ENCODE data around the gene ZNF83.
"Not testable (repeated sequence)": the region's sequence is repeated elsewhere in the genome, so short reads cannot be mapped to it uniquely, and the experiment has no call there.

ZNF83 gene

GRCh38 chr19:52638601-52639000 is 446 bp upstream of the ZNF83 start:
- DNase-seq = no peak

- DNase-seq = no peak
Observed at GRCh38 chr19:52635786-52636570, 2.2 kb downstream of the ZNF83 start.

GRCh38 chr19:52627441-52627840 is 10.7 kb downstream of the ZNF83 start:
- DNase-seq = not testable (repeated sequence)

DNA sequence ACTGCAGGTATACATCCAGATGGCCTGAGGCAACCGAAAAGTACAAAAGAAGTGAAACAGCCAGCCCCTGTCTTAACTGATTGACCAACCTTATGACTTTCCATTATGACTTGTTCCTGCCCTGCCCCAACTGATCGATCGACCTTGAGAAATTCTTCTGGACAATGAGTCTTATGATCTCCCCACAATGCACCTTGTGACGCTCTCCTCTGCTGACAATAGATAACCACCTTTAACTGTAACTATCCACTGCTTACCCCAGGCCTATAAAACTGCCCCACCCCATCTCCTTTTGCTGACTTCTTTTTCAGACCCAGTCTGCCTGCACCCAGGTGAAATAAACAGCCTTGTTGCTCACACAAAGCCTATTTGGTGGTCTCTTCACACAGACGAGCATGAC is 11.2 kb downstream of the ZNF83 start:
- DNase-seq = no peak

- no peak for DNase-seq
Observed at GRCh38 chr19:52622261-52622660, 15.9 kb downstream of the ZNF83 start.

DNA sequence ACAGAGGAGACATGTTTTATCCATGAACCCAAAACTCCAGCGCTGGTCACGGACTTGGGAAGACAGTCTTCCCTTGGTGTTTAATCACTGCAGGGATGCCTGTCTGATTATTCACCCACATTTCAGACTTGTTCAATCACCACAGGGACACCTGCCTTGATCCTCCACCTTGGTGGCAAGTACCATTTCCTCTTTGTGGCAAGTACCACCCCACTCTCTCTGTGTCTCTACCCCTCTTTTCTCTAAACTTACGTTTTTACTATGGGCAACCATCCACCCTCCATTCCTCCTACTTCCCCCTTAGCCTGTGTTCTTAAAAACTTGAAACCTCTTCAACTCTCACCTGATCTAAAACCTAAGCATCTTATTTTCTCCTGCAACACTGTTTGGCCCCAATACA is 16.8 kb downstream of the ZNF83 start:
- DNase-seq = no peak

DNA sequence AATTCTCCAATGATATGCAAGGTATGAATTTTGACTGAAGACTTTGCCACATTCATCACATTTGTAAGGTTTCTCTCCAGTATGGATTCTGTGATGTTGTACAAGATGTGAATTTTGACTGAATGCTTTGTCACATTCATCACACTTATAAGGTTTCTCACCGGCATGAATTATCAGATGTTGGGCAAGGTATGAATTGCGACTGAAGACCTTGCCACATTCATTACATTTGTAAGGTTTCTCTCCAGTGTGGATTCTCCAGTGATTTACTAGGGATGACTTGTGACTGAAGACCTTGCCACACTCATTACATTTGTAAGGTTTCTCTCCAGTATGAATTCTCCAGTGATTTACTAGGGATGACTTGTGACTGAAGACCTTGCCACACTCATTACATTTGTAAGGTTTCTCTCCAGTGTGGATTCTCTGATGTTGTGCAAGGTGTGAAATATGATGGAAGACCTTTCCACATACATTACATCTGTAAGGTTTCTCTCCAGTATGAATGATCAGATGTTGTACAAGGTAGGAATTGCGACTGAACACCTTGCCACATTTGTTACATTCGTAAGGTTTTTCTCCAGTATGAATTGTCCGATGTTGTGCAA is 24.8 kb downstream of the ZNF83 start:
- DNase-seq = no peak

DNA sequence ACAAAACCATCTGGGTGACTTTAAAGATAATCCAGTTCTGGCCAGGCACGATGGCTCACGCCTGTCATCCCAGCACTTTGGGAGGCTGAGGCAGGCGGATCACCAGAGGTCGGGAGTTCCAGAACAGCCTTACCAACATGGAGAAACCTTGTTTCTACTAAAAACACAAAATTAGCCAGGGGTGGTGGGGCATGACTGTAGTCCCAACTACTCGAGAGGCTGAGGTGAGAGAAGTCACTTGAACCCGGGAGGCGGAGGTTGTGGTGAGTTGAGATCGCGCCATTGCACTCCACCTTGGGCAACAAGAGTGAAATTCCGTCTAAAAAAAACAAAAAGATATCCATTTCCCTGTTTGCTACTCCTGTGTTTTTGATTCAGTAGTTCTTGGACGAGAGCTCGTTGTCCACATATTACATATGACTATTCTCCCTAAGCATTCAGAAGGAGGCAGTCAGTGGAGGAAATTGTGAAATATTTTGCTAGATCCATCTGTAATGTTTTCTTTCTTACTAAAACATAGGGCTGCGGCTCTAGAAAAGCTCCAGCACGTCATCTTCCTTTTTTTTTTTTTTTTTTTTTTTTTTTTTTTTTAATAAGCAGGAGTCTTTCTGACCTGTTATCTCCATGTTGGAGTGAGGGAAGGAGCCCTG is 34.5 kb downstream of the ZNF83 start:
- no peak for DNase-seq

DNA sequence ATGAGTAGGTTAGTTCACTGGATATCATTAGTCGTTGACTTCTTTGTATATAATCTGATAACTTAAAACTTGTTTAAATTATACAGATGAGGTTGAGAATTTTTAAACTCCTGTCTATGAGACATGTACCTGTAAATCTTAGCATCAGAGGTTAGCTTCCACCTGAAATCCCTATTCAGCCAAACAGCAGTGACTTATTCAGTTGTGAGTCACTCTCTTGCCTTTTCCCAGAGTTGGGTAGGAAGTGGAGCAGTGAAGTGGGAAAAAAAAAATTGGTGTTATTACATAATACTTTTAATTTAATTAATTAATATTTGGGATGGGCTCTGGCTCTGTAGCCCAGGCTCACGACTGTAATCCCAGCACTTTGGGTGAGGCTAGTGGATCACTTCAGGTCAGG is 35.2 kb downstream of the ZNF83 start:
- no peak for DNase-seq

DNA sequence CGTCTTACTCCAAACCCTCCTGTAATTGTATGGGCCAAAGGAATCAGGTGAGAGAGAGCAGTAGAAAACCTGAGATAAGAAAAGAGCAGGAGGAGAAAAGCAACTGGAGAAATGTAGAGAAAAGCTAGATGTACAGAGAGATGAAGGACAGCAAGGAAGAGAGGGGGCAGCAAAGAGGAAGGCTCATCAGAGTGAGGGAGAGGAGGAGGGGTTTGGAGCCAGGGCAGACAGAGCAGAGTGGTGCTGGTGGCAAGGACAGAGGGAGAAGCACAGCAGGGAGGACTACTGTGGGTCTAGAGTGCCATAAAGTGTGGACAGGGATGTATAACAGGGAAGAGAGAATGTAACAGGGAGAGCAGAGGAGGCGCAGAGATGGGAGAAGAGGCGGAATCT is 36.2 kb downstream of the ZNF83 start:
- DNase-seq = not testable (repeated sequence)

DNA sequence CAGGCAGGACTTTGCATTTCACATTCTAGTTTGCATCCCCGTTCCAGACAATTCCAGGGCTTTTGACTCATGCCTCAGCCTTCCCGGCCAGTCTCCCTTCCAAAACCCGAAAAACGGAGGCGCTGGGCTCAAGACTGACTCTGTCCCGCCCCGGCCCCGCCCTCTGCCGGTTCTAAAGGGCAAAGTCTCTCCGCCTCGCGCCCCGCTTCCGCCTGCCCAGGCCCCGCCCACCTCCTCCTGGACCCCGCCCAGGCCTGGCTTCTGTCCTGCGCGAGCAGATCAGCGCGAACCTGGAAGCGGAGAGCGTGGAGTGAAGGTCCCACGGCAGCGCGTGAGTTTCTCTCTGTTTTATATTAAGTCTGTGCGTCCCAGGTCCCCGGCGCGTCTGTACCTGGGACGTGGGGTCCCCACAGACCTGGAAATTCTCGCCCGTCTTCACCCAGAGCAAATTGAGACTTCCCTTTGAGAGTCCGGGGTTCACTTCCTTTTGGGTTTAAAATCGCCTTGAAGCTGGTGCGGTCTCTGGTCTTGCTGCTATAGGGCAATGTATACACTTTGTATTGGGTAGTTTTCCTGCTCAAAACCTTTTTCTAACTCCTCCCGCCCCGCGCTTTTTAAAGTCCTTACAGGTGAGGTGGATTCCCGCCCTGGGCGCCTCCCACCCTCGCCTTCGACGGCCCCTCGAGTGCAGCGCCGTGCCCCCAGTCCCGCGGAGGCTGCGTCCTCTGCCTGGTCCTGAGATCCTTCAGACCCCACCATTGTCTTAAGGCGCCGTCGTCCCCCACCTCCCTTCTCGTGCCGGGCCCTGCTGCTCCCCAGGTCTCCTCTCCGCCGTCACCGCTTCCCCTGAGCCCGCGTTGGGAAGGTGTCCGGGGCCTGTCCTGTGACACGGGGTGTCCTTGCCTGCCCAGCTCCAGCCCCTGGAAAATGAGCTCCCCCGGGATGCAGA is 36.9 kb downstream of the ZNF83 start:
- no peak for DNase-seq

- DNase-seq = no peak
Observed at GRCh38 chr19:52600639-52601024, 37.5 kb downstream of the ZNF83 start.

DNA sequence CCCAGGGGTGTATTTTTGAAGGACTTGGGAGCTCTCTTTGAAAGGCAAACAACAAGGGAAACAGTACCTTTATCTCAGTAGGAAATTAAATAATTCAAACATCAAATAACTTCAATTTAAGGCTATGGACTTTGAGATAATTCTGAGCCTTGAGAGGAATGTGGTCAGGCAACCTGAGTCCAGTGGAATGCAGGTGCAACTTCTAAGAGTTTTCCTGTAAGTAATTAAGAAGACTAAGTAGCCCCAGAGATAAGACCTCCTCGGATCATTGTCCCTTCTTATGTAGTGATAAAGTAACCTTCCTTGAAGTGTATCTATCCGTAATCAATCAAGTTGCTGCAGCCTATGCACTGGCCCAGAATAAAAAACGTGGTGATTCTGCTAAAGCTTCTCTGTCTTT is 38.9 kb downstream of the ZNF83 start:
- no peak for DNase-seq

DNA sequence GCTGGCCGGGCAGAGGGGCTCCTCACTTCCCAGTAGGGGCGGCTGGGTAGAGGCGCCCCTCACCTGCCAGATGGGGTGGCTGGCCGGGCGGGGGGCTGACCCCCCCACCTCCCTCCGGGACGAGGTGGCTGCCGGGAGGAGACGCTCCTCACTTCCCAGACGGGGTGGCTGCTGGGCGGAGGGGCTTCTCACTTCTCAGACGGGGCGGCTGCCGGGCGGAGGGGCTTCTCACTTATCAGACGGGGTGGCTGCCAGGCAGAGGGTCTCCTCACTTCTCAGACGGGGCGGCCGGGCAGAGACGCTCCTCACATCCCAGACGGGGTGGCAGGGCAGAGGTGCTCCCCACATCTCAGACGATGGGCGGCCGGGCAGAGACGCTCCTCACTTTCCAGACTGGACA is 44.7 kb downstream of the ZNF83 start:
- not testable (repeated sequence) for DNase-seq

DNA sequence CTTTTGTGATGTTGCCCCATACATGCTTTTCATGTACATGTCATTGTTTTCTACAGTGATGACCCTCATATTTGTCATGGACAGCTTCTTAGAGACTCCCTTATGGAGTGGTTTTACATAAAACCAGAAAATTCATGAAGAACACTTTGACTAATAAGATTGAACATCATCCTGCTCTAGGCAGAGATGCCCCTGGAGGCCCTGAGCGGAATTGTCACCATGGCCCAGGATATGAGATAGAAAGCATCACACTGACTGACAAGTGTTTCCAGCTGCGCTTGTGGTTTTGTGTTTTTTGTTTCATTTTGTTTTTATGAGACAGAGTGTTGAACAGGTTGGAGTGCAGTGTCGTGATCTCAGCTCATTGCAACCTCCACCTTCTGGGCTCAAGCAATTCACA is 45.9 kb downstream of the ZNF83 start:
- no peak for DNase-seq

- no peak for DNase-seq
Observed at GRCh38 chr19:52590728-52591127, 47.4 kb downstream of the ZNF83 start.

DNA sequence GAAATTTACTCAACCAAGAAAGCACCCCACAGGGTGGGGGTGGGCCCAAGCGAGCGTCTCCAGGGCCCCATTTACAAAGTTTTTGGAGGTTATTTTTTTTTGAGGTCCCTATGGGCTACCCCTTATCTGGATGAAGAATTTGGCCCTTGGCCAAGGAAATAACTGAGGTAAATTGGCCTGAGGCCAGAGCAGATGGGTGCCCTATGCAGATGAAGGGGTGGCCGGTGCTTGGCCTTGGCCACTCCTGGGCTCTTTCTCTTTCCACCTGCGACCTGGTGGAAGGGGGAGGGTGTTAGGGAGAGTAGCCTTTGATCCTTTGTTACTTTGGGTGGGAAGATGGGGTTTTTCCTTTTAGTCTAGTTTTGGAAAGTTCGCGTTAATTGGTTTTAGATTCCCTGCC is 52.6 kb downstream of the ZNF83 start:
- DNase-seq = no peak

DNA sequence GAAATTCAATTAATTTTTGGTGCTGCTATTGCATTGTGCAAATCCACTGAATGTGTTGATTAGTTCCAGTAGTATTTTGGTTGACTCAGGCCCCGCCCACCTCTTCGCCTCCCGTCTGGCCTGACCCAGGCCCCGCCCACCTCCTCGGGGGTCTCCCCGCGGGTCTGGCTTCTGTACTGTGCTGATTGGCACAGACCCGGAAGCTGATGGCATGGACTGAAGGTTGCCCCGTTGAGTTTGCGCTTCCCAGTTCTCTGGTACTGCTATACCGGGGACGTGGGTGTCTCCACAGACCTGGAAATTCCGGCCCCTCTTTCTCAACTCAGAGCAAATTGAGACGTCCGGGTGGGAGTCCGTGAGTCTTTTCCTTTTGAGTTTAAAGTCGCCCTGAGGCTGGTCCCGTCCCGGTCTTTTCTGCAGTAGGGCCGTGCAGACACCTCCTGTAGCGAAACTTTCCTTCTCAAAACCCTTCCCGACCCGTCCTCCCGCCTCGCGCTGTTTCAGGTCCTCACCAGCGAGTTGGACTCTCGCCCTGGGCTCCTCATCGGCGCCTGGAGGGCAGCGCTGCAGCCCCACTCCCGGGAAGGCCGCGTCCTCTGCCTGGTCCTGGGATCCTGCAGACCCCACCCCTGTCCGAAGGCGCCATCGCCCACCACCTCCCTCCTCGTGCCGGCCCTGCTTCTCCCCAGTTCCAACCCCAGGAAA is 53.3 kb downstream of the ZNF83 start:
- DNase-seq = no peak

GRCh38 chr19:52570000-52570861 is 67.9 kb downstream of the ZNF83 start, which contains the start of gene ZNF701:
Gene ZNF701, plus strand, starts transcription at chr19:52570287. Its CDS starts 3,861 bp downstream, at chr19:52574148.
- no peak for DNase-seq

DNA sequence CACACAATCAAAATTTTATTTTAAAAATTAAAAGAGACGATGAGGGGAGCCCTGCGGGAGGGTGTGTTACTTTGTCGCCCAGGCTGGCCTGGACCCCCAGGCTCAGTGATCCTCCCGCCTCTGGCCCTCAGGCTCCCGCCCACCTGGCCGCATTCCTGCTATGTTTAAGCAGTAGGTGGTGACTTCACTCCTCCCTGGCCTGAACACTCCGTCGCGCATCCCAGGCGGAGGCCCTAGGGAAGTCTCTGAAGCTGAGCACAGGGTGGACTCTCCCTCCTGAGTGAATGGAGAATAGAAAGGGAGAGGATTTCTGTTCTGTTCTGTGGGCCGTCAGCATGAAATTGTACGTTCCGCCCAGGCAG is 68.5 kb downstream of the ZNF83 start:
- not testable (repeated sequence) for DNase-seq

DNA sequence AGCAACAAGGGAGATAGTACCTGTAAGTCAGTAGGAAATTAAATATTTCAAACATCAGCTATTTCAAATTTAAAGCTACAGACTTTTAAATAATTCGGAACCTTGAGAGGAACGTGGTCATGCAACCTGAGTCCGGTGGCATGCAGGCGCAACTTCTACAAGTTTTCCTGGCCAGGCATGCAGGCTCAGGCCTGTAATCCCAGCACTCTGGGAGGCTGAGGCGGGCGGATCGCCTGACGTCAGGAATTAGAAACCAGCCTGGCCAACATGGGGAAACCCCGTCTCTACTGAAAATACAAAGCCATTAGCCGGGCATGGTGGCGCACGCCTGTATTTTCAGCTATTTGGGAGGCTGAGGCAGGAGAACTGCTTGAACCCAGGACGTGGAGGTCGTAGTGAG is 70.2 kb downstream of the ZNF83 start:
- DNase-seq = no peak
